Stimulated activated CD4-positive, alpha-beta T cell treated with anti-CD3 and anti-CD28 coated beads, Interleukin-1b, Interleukin-23, amount 100 ng/mL, for 48 hours (primary cell): ENCODE data around the gene ZFP90.
A peak's percentile ranks its signal among the peaks of the same experiment; 100 is the strongest.
"Not testable (repeated sequence)": the region's sequence is repeated elsewhere in the genome, so short reads cannot be mapped to it uniquely, and the experiment has no call there.

Source experiments
- DNase-seq: peaks from one replicate; pipeline ENCODE4 v3.0.0-alpha.2; 2020

The ZFP90 gene

DNA sequence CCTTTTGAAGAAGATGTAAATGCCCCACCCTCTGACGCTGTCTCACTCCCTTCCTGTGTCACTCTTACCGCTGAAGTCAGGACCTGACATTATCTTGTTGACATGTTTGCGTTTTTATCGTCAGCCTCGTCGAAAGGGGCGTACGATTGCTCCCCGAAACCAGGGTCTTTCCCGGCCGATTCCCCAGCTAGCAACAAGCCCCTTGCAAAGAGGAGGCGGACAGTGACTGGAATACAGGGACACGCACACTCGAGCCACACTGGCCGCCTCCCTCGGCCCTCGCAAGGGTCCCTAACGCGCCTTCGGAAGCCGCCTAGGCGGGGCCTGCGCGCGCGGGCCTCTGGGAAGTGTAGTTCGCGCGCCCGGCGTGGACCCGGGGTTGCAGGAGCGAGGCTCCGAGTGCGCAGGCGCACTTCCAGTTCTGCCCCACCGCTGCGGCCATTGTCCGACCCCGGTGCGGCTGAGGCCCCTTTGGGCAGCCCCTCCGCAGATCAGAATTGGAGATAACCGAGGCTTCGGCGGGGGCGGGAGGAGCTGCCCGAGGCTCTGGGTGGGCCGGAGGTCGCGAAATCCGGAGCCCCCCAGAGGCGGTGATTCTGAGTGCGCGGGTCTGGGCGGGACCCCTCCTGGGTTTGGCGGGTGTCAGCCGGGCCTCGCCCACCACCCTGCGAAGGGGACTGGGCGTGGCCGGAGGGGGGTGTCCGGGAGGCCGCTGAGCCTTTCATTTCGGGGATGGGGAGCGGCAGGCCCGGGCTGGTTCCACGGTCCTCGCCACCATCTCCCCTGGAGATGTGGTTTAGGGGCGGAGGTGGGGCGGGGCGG, at the start of gene ZFP90:
Gene ZFP90, plus strand, starts transcription at position 412 of the 822 bp plus-strand sequence. CDS start 502 bp downstream, outside the sequence.
- peak; percentile 84 for DNase-seq

DNA sequence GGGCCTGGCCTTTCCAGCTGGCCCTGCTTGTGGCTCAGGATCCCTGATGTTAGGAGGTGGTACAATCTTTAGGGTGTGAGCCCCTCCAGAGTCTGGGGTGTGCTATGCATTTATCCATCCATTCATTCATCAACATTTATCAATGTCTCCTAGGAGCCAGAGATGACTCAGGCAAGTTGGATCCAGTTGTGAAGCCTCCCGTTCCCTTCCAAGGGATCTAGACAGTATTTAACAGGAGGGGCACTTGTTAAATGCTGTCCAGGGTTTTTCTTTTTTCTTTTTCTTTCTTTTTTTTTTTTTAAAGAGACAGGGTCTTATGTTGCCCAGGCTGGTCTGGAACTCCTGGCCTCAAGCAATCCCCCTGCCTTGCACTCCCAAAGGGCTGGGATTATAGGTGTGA, 48.7 kb upstream of the ZFP90 start:
- DNase-seq = no peak

DNA sequence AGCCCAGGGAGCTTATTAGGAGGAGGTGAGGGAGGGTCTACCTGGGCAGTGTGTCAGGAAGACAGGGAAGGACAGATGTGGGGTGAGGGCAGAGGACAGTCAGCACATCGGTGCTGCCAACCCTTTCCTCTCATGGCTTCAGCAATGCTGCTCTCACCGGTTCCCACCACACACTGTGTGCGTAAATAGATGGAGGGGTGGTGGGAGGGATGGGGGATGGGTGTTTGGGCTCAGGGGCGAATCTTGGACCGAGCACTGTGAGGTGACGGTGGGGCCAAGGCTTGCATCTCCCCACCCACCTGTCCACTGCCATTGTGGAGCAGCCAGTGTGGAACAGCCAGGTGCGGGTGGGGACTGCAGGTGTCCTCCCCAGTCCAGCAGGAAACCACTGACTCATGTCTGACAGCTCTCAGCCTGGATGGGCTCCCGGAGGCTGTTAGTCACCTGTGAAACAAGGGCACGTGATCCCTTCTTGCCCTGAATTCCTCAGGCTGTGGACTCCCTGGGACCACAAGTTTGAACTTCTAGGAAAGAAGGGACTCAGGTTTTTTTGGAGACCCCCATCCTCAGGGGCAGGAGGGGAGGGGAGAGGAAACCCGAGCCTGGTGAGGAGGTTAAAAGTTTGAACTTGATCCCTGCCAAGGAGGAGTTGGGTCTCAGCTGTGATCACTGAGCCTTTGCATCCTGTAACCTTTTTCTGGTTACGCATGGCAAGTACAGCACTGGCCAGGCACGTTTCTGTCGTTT, 48.1 kb upstream of the ZFP90 start:
- no peak for DNase-seq

DNA sequence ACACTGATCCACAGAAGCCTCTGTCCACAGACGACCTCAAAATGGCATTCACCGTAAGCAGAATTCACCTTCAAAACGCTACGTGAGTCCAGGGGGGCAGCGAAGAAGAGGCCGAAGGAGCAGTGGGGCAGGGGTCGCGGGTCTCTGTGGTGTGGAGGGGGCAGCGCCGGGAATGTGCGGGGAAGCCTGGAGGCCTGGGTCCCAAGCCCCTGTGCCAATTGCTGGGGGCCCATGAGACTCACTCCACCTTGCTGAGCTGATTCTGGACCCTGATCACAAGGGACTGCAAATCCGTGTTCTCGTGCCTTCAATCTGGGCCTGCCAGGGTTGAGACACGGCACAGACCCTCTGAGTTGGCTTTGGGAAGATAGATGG, 47.5 kb upstream of the ZFP90 start:
- DNase-seq = no peak

DNA sequence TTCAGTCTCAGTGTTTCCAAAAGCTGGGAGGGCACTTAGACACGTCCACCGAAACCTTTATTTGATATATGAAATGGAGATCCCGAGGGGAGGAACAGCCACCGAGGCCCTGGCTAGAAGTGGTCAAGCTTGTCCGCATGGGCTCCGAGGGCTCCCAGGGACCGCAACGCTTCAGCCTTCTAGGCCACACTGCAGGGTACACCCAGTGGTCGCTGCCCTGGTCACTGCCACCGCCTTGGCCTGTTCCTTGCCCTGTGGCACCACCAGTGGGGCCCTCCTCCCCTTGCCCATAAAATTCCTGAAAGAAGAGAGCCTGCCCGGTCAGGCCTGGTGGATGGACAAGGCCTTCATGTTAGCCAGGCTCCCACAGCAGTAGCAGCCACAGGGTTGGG, 46.9 kb upstream of the ZFP90 start:
- DNase-seq = no peak

DNA sequence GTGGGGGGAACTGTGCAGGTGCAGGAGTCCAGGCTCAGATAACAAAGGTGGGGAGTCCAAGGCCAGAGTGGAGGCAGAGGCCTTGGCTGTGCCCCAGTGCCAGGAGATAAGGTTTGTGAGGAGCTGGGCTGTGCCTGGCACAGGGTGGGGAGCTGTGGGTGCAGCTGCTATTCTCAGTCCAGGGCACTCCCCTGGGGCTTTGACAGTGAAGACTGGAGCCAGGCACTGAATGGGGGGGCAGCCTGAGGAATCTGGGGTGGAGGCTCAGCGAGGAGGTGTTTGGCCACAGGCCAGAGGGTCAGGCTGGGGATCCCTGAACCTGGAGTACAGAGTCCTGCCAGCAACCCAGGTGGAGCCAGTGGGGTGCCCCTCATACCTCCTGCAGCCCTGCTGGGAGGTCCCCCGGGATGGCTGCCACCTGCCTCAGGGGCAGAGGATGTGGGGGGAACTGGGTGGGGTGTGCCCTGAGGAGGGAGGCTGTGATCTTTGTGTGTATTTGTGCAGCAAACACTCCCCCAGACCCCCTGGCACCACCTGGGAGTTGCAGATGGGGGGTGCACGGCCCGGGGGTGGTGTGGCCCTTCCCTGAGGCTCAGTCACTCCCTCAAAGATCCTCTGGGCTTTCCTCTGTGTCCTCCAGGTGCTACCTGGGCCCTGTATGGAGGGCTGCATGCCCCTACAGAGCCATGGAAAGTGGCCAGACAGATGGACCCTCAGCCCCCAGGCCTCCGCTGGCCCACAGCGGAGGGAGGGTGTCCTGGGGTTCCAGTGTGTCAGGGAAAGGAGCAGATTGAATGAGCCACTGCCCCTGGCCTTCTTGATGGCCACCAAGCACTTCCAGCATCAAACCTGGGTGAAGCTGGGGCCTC, 46.3 kb upstream of the ZFP90 start:
- DNase-seq = no peak

DNA sequence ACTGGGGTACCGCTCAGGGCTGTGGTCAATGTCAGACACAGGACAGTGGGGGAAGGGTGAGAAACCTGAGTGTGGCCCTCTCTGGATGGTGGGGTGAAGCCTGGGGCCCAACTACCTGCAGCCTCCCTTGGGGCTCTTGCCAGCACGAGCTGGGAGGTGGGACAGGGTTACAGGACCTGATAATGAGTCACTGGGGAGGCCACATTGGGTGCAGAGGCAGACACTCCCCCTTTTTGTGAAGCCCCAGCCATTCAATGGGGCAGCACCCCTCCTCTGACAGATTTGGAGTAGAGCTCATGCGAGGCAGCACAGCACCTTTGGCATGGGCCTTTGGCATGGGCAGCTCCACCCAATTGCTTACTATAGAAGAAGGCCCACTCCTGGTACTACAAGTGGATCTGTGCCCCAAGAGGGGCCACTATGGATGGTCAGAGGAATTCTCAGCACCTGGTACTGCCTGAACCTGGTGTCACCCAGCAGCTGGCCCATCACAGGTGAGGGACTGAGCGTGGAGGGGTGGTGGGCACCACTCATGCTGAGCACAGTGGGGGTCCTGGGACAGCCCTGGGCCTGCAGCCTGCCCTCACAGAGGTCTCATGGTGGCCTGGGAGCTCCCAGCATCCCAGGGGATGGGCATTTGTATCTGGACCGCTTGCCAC, 45.5 kb upstream of the ZFP90 start:
- no peak for DNase-seq

DNA sequence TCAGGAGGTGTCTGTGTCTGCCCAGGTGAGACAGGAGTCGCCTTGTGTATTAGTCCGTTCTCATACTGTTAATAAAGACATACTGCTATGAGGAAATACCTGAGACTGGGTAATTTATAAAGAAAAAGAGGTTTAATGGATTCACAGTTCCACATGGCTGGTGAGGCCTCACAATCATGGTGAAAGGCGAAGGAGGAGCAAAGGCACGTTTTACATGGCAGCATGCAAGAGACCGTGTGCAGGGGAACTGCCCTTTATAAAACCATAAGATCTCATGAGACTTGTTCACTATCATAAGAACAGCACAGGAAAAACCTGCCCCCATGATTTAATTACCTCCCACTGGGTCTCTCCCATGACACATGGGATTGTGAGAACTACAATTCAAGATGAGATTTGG, 44.8 kb upstream of the ZFP90 start:
- DNase-seq = not testable (repeated sequence)

DNA sequence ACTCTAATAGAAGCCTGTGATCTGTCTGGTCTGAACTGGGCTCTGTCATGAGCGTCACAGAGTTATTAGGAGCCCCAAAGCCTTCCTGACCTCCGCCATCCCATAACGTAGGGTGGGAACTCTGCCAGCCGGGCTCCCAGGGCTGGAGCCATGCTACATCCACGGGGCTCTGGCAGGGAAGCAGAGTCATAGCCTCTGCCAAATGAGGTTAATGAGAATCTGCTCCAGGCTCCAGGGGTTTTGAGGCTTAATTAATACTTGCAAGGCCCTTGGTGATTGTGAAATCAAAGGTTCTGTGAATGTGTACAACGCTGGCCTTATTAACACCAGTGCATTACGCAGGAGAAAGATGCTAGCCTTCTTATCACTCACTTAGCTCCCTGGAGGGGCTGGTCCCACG, 42.4 kb upstream of the ZFP90 start:
- DNase-seq = no peak

DNA sequence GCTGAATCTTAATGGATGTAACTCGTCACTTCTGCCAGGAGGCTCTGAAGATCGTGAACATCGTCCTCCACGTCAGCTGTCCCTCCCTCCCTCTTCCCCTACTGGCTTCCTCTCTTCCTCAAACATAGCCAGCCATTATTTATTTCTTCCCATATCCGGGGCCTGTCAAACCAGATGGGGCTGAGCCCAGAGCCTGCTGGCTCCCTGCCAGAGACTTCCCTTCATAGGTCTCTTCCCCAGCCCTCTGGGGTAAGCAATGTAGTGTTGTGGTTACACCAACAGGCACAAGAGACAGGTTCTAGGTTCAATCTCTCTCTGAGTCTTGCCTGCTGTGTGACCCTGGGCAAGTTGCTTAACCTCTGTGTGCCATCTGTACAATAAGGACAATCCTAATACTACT, 40.1 kb upstream of the ZFP90 start:
- DNase-seq = no peak

DNA sequence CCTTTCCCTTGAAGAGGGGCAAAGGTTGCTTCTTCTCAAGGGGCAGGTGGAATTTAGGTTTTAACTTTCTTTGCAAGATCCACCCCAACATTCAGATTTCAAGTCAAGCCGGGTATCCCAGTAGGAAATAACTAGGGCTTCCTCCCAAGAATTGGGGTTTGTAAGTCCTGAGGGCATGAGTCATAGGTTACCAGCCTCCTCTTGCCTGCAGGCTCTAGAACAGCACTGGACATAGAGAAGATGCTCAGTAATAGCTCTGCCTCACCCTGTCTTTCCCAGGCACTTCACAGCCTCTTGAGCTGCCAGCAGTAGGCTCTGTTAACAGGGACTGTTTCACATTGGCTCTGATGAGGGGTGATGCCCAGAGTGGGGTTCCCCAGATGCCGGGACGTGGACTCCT, 35.8 kb upstream of the ZFP90 start:
- no peak for DNase-seq

DNA sequence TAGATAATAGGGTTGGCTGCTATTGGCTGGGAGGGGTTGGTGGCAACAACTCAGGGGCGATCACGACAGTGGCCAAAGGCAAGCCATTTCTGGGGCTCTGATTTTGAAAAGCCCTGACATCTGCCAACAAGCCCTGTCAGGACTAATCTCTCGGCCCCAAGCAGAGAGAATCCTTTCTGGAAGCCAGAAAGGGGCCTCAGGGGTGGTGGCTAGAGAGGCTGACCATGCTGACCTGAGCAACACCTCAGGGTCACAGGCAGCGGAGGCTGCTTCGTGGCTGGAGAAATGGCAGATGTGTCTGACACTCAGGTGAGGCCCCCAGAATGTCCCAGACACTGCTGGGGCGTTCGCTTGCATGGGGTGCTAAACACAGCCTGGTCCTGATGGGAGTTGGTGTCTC, 35.0 kb upstream of the ZFP90 start:
- DNase-seq = no peak

DNA sequence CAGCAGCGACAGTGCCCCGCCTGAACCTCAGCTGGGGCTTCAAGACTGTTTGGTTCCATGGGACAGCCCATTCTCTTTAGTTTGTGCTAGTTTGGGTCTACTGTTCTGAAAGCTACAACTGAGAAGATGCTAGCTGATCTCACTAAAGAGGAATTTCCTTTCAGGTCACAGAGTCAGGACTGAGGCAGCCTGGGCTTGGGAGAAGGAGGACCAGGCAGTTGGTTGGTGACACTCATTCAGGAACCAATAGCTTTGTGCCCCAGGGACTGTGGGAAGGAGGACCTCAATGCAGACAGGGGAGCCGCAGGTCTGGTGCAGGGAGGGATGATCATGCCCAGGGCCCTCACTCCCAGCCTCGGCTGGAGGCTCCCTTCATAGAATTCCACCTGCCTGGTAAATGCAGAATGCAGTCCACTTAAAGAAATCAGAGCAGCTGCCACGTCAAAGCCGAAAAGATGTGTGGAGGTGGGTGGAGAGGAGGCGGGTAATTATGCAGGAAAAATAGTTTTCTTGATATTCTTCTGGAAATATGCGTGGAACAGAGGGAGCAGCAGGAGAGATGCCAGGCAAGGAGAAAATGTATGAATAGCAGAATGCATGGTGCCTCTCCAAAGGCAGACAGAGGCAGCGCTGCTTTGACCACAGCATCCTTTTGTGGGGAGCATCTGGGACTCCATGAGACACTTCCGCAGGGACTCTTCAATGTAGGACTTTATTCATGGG, 32.6 kb upstream of the ZFP90 start:
- no peak for DNase-seq

DNA sequence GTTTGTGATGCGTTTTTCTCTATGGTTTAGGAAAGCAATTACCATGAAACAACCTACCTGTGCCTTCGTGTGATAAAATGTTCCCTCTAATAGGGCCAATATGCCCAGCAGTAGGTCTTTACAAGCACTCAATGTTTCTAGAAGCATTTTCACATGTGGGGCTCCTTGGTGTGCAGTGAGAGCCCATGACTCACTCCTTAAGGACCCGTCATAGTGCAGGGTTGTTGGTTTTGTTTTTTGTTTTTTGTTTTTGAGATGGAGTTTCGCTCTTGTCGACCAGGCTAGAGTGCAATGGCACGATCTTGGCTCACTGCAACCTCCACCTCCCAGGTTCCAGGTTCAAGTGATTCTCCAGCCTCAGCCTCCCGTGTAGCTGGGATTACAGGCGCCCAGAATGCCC, 31.1 kb upstream of the ZFP90 start:
- DNase-seq = no peak

DNA sequence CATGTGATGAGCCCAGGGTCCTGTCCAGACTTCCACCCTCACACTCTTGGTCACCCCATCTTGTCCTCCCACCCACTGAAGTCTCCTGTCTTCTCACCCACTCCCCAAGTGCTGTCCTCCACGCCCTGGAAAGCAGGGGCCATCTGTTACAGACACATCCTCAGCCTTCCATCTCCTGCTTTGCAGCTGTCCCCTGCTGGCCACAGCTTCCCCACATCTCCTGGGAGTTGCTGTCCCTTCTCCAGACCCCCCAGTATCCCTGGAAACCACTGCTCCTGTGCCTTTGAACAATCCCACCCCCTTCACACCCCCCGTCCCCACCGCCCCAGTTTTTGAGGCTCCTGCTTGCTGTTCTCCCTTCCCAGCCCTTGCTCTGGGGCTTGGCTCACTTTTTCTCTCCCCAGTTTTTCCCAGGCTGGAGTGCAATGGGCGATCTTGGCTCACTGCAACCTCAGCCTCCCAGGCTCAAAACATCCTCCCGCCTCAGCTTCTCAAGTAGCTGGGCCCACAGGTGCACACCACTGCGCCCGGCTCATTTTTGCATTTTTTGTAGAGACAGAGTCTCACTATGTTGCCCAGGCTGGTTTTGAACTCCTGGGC, 30.4 kb upstream of the ZFP90 start:
- no peak for DNase-seq

DNA sequence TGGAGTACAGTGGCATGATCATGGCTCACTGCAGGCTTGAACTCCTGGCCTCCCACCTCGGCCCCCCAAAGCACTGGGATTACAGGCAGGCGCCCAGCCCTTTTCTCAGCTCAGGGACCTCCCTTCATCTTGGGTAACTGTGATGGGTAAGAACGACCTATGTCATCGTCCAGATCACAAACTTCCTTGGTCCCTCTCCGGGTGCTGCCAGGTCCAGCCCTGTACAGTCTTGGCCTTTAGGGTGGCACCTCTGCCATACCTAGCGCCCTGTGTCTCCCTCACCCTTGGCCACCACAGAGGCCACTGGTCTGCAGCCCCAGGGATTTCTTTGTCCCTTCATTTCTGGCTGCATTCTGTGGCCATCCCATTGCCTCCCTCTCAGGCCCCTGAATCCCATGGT, 29.7 kb upstream of the ZFP90 start:
- DNase-seq = no peak

DNA sequence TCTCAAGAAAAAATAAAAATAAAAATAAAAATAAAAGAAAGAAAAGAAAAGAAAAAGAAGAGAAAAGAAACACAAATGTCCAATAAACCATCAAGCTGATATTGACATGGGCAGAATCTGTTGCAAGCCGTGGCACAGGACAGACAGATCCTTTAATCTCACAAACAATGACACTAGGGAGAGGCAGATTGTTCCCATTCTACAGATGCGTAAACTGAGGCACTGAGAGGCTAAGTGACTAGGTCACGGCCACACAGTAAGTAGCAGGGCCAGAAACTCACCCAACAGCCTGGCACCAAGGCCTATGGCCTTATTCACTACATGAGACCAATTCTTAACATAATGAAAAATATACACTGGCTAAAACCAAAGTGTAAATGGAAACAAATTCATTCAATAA, 28.3 kb upstream of the ZFP90 start:
- DNase-seq = no peak

DNA sequence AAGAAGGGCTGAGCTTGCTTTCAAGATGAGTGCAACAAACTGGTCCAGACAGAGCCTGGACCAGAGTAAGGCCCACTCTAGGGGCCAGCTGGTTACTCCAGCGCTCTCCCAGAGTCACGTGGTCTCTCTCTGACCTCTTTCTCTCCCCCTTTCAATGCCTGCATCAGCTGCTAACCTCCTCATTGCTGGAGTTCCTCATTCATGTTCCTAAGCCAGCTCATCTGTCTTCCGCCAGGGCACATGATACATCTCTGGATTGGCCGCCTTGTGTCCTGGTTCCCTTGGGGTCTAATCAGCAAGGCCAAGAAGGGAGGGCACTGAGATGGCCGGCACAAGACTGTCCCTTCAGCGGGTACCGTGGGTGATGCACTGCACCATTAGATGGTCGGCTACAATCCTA, 26.9 kb upstream of the ZFP90 start:
- no peak for DNase-seq

DNA sequence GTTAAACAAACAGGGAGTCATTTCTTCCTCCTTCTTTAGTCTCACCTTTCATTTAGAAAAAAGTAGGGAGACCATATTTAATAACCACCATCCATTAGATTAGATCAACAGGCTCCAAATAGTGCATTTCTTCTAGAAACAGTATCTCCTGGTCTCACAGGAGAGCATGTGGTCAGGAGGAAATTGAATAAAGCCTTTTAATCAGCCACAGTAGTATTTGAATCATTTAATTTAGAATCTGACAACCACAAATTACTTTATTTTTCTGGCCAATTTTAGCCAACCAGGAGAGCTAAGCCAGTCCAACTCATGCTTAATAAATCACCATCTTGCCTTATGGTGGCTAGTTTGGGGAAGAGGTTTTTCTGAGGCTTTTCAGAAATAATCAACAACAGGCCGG, 26.3 kb upstream of the ZFP90 start:
- DNase-seq = no peak

DNA sequence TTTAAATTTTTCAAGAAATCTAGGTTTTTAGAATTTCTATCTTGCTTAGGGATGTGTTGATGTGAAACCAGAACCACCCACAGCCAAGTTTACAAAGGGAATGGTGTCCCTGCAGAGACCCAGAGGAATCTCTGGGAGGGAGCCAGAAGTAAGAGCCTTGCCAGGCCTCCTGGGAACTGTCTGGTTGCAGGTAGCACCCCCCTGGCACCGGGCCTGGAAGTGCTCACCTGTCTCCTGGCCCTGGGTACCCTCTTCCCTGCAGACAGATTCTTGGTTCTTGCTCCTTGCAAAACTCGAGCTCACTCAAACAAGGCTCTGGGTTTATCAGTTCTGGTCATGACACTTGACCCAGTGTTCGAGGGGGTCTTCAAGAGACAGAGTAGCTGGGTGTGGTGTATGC, 24.6 kb upstream of the ZFP90 start:
- no peak for DNase-seq

DNA sequence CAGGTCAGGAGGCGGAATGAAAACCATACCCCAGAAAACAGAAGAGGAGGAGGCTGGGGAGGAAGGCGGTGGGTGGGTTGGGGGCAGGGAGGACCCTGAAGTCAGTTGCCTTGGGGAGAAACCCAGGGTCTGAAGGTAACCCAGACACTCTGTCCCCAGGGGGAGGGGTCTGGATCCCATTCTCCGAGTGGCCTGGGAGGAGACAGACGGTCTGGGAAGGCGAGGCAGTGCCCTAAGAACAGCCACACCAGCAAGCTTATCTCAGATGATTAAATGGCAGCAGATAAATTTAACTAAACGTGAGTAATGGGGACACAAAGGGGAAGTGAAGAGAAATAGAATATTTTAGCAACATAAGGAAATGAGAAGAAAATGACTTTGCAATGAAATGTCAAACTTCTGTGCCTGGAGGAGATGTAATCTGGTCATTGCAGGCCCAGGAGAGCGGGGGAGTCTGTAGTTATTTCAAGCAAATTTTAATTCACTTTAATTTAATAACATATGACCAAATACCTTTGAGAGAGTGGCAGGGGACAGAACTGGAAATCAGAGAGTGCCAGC, 21.4 kb upstream of the ZFP90 start:
- DNase-seq = no peak
